Measurements from ENCODE around the gene ITGAL.

DNA sequence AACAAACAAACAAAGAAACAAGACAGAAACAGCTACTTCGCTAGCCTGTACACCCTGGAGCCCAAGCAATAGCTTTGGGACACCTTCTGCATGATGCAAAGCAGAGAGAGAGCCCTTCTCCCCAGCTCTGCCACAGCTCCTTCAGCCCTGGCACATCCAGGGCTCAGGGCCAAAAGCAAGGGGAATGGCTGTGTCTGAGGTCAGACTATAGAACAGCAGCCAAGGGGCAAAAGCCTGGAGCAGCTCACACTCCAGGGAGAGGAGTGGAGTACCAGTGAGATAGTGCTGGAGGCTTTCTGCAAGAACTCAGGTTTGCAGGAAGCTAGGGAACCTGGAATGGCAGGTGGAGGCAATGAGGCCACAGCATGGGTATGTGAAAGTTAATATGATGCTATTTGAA is 15.3 kb upstream of the ITGAL start:
- no peak for TF ChIP-seq POLR2A (IDR thresholded peaks at IDR 0.05)
- TF ChIP-seq, protein P1, sequence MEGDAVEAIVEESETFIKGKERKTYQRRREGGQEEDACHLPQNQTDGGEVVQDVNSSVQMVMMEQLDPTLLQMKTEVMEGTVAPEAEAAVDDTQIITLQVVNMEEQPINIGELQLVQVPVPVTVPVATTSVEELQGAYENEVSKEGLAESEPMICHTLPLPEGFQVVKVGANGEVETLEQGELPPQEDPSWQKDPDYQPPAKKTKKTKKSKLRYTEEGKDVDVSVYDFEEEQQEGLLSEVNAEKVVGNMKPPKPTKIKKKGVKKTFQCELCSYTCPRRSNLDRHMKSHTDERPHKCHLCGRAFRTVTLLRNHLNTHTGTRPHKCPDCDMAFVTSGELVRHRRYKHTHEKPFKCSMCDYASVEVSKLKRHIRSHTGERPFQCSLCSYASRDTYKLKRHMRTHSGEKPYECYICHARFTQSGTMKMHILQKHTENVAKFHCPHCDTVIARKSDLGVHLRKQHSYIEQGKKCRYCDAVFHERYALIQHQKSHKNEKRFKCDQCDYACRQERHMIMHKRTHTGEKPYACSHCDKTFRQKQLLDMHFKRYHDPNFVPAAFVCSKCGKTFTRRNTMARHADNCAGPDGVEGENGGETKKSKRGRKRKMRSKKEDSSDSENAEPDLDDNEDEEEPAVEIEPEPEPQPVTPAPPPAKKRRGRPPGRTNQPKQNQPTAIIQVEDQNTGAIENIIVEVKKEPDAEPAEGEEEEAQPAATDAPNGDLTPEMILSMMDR (IDR thresholded peaks at IDR 0.05), result no peak

Measured in testis (tissue), 2 donors.